Prostate gland (tissue), 2 donors: ENCODE results near the gene CPSF4L. TPM values are rescaled to one million over a fixed set of nuclear protein-coding genes. Genes with fewer than 3 reads are reported as not detected.

Experiments used
- DNase-seq: peaks from one replicate; pipeline ENCODE4 v3.0.0-alpha.2; 2019; ENCODE audit warnings: low spot score
- H3K27ac ChIP-seq, 2 donors: fragments of 200-600 bp; sonication (generic); 2 replicates each; pipeline ENCODE4 v1.5.1; 2017 to 2019
- H3K27me3 ChIP-seq: fragments of 200-600 bp; sonication (generic); replicated peaks from 2 replicates; pipeline ENCODE4 v1.5.1; 2019; ENCODE audit not compliant: insufficient read depth
- H3K36me3 ChIP-seq, 2 donors: fragments of 200-600 bp; sonication (generic); 1 replicate in 1 of 2; 2 replicates in 1 of 2; pipeline versions ENCODE4 v1.5.1 to v1.8.1; 2017 to 2019
- H3K4me1 ChIP-seq: fragments of 200-600 bp; sonication (generic); replicated peaks from 2 replicates; pipeline ENCODE4 v1.5.1; 2019
- H3K4me3 ChIP-seq, 2 donors: fragments of 200-600 bp; sonication (generic); 2 replicates each; pipeline ENCODE4 v1.5.1; 2017 to 2019
- H3K9me3 ChIP-seq: fragments of 200-600 bp; sonication (generic); 2 replicates; pipeline ENCODE4 v1.5.1; 2017
- CTCF ChIP-seq, 4 experiments: fragments of 200-600 bp in 2 of 4; fragments of 450-650 bp in 2 of 4; sonication (generic) in 2 of 4; IDR thresholded peaks; 1 replicate in 3 of 4; 2 replicates in 1 of 4; pipeline ENCODE4 v1.5.1; 2016 to 2019; ENCODE audit warnings: antibody characterized with exemption in 4 of 4, mild to moderate bottlenecking in 2 of 4, moderate library complexity in 2 of 4
- POLR2A ChIP-seq: fragments of 450-650 bp; IDR thresholded peaks from one replicate; pipeline ENCODE4 v1.6.1; 2016; ENCODE audit warnings: antibody characterized with exemption, mild to moderate bottlenecking
- POLR2AphosphoS5 ChIP-seq: sonication (generic); formaldehyde crosslinking; IDR thresholded peaks from one replicate; pipeline ENCODE4 v1.6.1; 2017; ENCODE audit warnings: antibody characterized with exemption
- WGBS: methylation state at CpG from one replicate; pipeline ENCODE4 v1.1.5; 2018; 5-methylcytosine and 5-hydroxymethylcytosine counted together
- intact Hi-C: fragments of 100-400 bp; cut with DNase I; formaldehyde crosslinking; loops from one replicate; pipeline ENCODE4 v1.14.2; 2022
- total RNA-seq, 2 donors: library from RNA; depleted of rRNA; stranded (reverse); fragments of >200 nt; gene quantifications; one replicate each; pipeline ENCODE4 v1.1.0, GENCODE V29; 2016

CPSF4L gene
- total RNA-seq, 2 donors from 2014 or later = not detected

- no peak for DNase-seq
- TF ChIP-seq CTCF (IDR thresholded peaks at IDR 0.05) (no peak), POLR2AphosphoS5 (no peak), POLR2A (no peak)
- no peaks in the 10 kb centered on the region for H3K36me3 ChIP-seq
- intact Hi-C loops = loop anchor here (2.0 kb wide), 1 partner anchor 16 kb away; no protein-coding TSS in a partner anchor
- no peaks in the 10 kb centered on the region for H3K9me3 ChIP-seq
- 33% methylated on average over 11 of the region's 11 CpGs for WGBS
- H3K27ac ChIP-seq = peak overlapping the region; percentile 82 to 86
- H3K27me3 ChIP-seq = no peaks in the 10 kb centered on the region
- H3K4me1 ChIP-seq = peaks cover 43% of the 10 kb centered on the region
- no peak overlapping the region for H3K4me3 ChIP-seq
These were observed 31.4 kb upstream of the CPSF4L start for GRCh38 chr17:73293031-73293430.

GRCh38 chr17:73292031-73292531 lies 30.4 kb upstream of the CPSF4L start:
- intact Hi-C loops = loop anchor here (2.0 kb wide), 1 partner anchor 17 kb away; no protein-coding TSS in a partner anchor
- TF ChIP-seq POLR2AphosphoS5 (no peak), POLR2A (no peak), CTCF (IDR thresholded peaks at IDR 0.05) (no peak)

GRCh38 chr17:73291260-73291801 lies 29.7 kb upstream of the CPSF4L start:
- no peaks in the 10 kb centered on the region for H3K36me3 ChIP-seq

More at GRCh38 chr17:73292031-73292531, 30.4 kb upstream of the CPSF4L start:
- WGBS = 42% methylated on average over 12 of the region's 12 CpGs
- Histone ChIP-seq H3K36me3 (no peaks in the 10 kb centered on the region), H3K4me1 (peaks cover 46% of the 10 kb centered on the region), H3K4me3 (no peak overlapping the region), H3K9me3 (no peaks in the 10 kb centered on the region), H3K27ac (peak overlapping the region; percentile 82 to 86), H3K27me3 (no peaks in the 10 kb centered on the region)
- no peak for DNase-seq

GRCh38 chr17:73290399-73291259 lies 28.9 kb upstream of the CPSF4L start:
- H3K9me3 ChIP-seq = no peaks in the 10 kb centered on the region
- peak overlapping the region; percentile 82 to 86 for H3K27ac ChIP-seq
- WGBS = 76% methylated on average over 16 of the region's 16 CpGs
- no peaks in the 10 kb centered on the region for H3K27me3 ChIP-seq
- TF ChIP-seq POLR2A = no peak
- TF ChIP-seq POLR2AphosphoS5 = no peak
- TF ChIP-seq CTCF (IDR thresholded peaks at IDR 0.05) = no peak
- H3K4me1 ChIP-seq = peaks cover 59% of the 10 kb centered on the region
- H3K36me3 ChIP-seq = no peaks in the 10 kb centered on the region
- DNase-seq = no peak
- no peak overlapping the region for H3K4me3 ChIP-seq
- intact Hi-C loops = no loop called here

More at GRCh38 chr17:73291260-73291801, 29.7 kb upstream of the CPSF4L start:
- no peak overlapping the region for H3K4me3 ChIP-seq
- 46% methylated on average over 8 of the region's 8 CpGs for WGBS
- TF ChIP-seq CTCF (IDR thresholded peaks at IDR 0.05) (no peak), POLR2A (peak; percentile 23)
- DNase-seq = no peak
- H3K4me1 ChIP-seq = peaks cover 51% of the 10 kb centered on the region
- H3K9me3 ChIP-seq = no peaks in the 10 kb centered on the region
- peak overlapping the region; percentile 82 to 86 for H3K27ac ChIP-seq
- H3K27me3 ChIP-seq = no peaks in the 10 kb centered on the region
- intact Hi-C loops = no loop called here
